Esophagus squamous epithelium (tissue), 5 donors: ENCODE results near the gene HDAC3. TPM values are rescaled to one million over a fixed set of nuclear protein-coding genes. Genes with fewer than 3 reads are reported as not detected.

Experiments used
- DNase-seq: peaks from one replicate; lab custom pipeline; 2025; lab: John Stamatoyannopoulos, UW
- H3K27ac ChIP-seq, 4 donors: fragments of 200-600 bp; sonication (generic); one replicate each; pipeline ENCODE4 v1.5.1; 2016 to 2019; ENCODE audit warnings: mild to moderate bottlenecking in 1 of 4
- H3K27me3 ChIP-seq, 4 donors: fragments of 200-600 bp; sonication (generic); 1 replicate in 3 of 4; 2 replicates in 1 of 4; pipeline versions ENCODE4 v1.5.1 to v1.6.0; 2017 to 2021; ENCODE audit warnings: antibody characterized with exemption in 1 of 4
- H3K36me3 ChIP-seq, 3 donors: fragments of 200-600 bp; sonication (generic); one replicate each; pipeline ENCODE4 v1.5.1; 2016 to 2019
- H3K4me1 ChIP-seq, 3 donors: fragments of 200-600 bp; sonication (generic); one replicate each; pipeline ENCODE4 v1.5.1; 2017 to 2019
- H3K4me3 ChIP-seq, 4 donors: fragments of 200-600 bp; sonication (generic); 1 replicate in 3 of 4; 2 replicates in 1 of 4; pipeline ENCODE4 v1.5.1; 2016 to 2019; ENCODE audit warnings: mild to moderate bottlenecking in 2 of 4, moderate library complexity in 1 of 4
- H3K9me3 ChIP-seq, 3 donors: fragments of 200-600 bp; sonication (generic); one replicate each; pipeline ENCODE4 v1.5.1; 2016 to 2019
- CTCF ChIP-seq, 6 experiments: fragments of 450-650 bp in 4 of 6; fragments of 200-600 bp in 2 of 6; sonication (generic) in 2 of 6; IDR thresholded peaks; one replicate each; pipeline ENCODE4 v1.5.1; 2016 to 2019; ENCODE audit warnings: antibody characterized with exemption in 6 of 6, mild to moderate bottlenecking in 4 of 6, moderate library complexity in 4 of 6
- POLR2A ChIP-seq, 4 donors: fragments of 450-650 bp; IDR thresholded peaks; one replicate each; pipeline ENCODE4 v1.6.1; 2017; ENCODE audit warnings: antibody characterized with exemption in 4 of 4, mild to moderate bottlenecking in 4 of 4, moderate library complexity in 3 of 4
- WGBS, 2 donors: methylation state at CpG; one replicate each; pipeline ENCODE4 v1.1.5; 2018; 5-methylcytosine and 5-hydroxymethylcytosine counted together
- intact Hi-C: fragments of 100-400 bp; cut with DNase I; formaldehyde crosslinking; loops from one replicate; pipeline ENCODE4 v1.15.0; 2022
- small RNA-seq, 4 donors: library from RNA; depleted of rRNA; stranded (forward); fragments of <200 nt; gene quantifications; one replicate each; pipeline ENCODE3, GENCODE V24; 2016
- total RNA-seq, 4 donors: library from RNA; depleted of rRNA; stranded (reverse); fragments of >200 nt; gene quantifications; one replicate each; pipeline ENCODE4 v1.1.0, GENCODE V29; 2016
- donor health status: DM: yes; HTN: yes; CAD: no.

The HDAC3 gene
- total RNA-seq, 4 donors from 2014 or later: 33.0 to 60.8 (median 40.4) TPM

GRCh38 chr5:141586246-141586645, 50.4 kb downstream of the HDAC3 start:
- no peaks in the 10 kb centered on the region for H3K27me3 ChIP-seq
- no peak for DNase-seq
- TF ChIP-seq CTCF (IDR thresholded peaks at IDR 0.05) (no peak), POLR2A (IDR thresholded peaks at IDR 0.05) (no peak)
- H3K27ac ChIP-seq: no peak overlapping the region
- intact Hi-C loops: no loop called here
- 90 to 95% methylated on average over 1 of the region's 1 CpG for WGBS, 2 donors
- H3K36me3 ChIP-seq: peaks cover 12 to 70% (median 22%) of the 10 kb centered on the region in 3 donors
- no peaks in the 10 kb centered on the region for H3K9me3 ChIP-seq
- H3K4me1 ChIP-seq: no peaks in the 10 kb centered on the region
- H3K4me3 ChIP-seq: no peak overlapping the region

- TF ChIP-seq CTCF (IDR thresholded peaks at IDR 0.05) (no peak), POLR2A (IDR thresholded peaks at IDR 0.05) (no peak)
- intact Hi-C loops: no loop called here
- no peak for DNase-seq
- Histone ChIP-seq H3K27ac (no peak overlapping the region), H3K4me3 (no peak overlapping the region), H3K36me3 (peaks cover 19 to 77% (median 25%) of the 10 kb centered on the region in 3 donors), H3K27me3 (no peaks in the 10 kb centered on the region), H3K4me1 (no peaks in the 10 kb centered on the region), H3K9me3 (no peaks in the 10 kb centered on the region)
- WGBS, 2 donors: 82 to 84% methylated on average over 6 of the region's 6 CpGs
Observed at GRCh38 chr5:141585594-141585993, 51.1 kb downstream of the HDAC3 start.

GRCh38 chr5:141574122-141574510, 62.5 kb downstream of the HDAC3 start:
- intact Hi-C loops: no loop called here
- DNase-seq: no peak
- no peaks in the 10 kb centered on the region for H3K4me1 ChIP-seq
- TF ChIP-seq CTCF (IDR thresholded peaks at IDR 0.05) (no peak), POLR2A (IDR thresholded peaks at IDR 0.05) (no peak)
- peaks cover 16 to 100% (median 43%) of the 10 kb centered on the region in 3 donors for H3K36me3 ChIP-seq
- H3K4me3 ChIP-seq: no peak overlapping the region
- 55 to 96% methylated on average over 2 of the region's 2 CpGs for WGBS, 2 donors
- H3K27me3 ChIP-seq: no peaks in the 10 kb centered on the region
- no peaks in the 10 kb centered on the region for H3K9me3 ChIP-seq
- no peak overlapping the region for H3K27ac ChIP-seq

- H3K27ac ChIP-seq: no peak overlapping the region
- peaks cover 16 to 100% (median 42%) of the 10 kb centered on the region in 3 donors for H3K36me3 ChIP-seq
- DNase-seq: no peak
- H3K4me1 ChIP-seq: no peaks in the 10 kb centered on the region
- no peaks in the 10 kb centered on the region for H3K9me3 ChIP-seq
- intact Hi-C loops: no loop called here
- no peaks in the 10 kb centered on the region for H3K27me3 ChIP-seq
- TF ChIP-seq POLR2A (IDR thresholded peaks at IDR 0.05): no peak
- TF ChIP-seq CTCF (IDR thresholded peaks at IDR 0.05): no peak
- 72 to 74% methylated on average over 4 of the region's 4 CpGs for WGBS, 2 donors
- no peak overlapping the region for H3K4me3 ChIP-seq
Observed at GRCh38 chr5:141573489-141574121, 63.0 kb downstream of the HDAC3 start.

Small RNA genes lying within 50 kb of the gene (small RNA-seq; reads per million reads assigned to genes)
- gene RPS27AP10: 0 reads per million in 4 donors

Other genes starting within 250 kb of the HDAC3 start
- 1 to 10 TPM; 1.2 to 3.8 (median 2.8) TPM for gene PCDHGB4, start 249.2 kb downstream of the HDAC3 start, total RNA-seq
- 1 to 10 TPM in 3 of 4 donors, under 1 TPM in 1; 0.41 to 1.7 (median 1.4) TPM for gene PCDHGA8, start 244.2 kb downstream of the HDAC3 start, total RNA-seq
- gene PCDHGB5, start 238.9 kb downstream of the HDAC3 start, total RNA-seq: 1 to 10 TPM; 5.5 to 7.5 (median 6.7) TPM
- gene PCDHGA9, start 234.1 kb downstream of the HDAC3 start, total RNA-seq: 1 to 10 TPM; 3.8 to 5.5 (median 5.1) TPM
- gene PCDHGB6, start 228.8 kb downstream of the HDAC3 start, total RNA-seq: 1 to 10 TPM; 1.4 to 5.7 (median 4.2) TPM
- 1 to 10 TPM; 4.1 to 8.0 (median 7.3) TPM for gene PCDHGA10, start 223.9 kb downstream of the HDAC3 start, total RNA-seq
- gene PCDHGB7, start 219.2 kb downstream of the HDAC3 start, total RNA-seq: 10 to 100 TPM in 1 of 4 donors, 1 to 10 TPM in 3; 4.1 to 10.9 (median 5.8) TPM
- 1 to 10 TPM; 1.1 to 4.2 (median 3.5) TPM for gene PCDHGA11, start 215.8 kb downstream of the HDAC3 start, total RNA-seq
- gene PCDHGA12, start 206.3 kb downstream of the HDAC3 start, total RNA-seq: 1 to 10 TPM; 2.0 to 8.0 (median 2.5) TPM
- 10 to 100 TPM; 36.6 to 52.5 (median 38.6) TPM for gene PCDHGC3, start 160.9 kb downstream of the HDAC3 start, total RNA-seq
- 1 to 10 TPM in 3 of 4 donors, under 1 TPM in 1; 0.21 to 3.3 (median 2.1) TPM for gene PCDHGC4, start 151.8 kb downstream of the HDAC3 start, total RNA-seq
- 1 to 10 TPM in 3 of 4 donors, under 1 TPM in 1; 0.26 to 1.7 (median 1.5) TPM for gene PCDHGC5, start 147.8 kb downstream of the HDAC3 start, total RNA-seq
- 100 to 1,000 TPM in 3 of 4 donors, 10 to 100 TPM in 1; 63.0 to 157 (median 124) TPM for gene DIAPH1, start 17.8 kb downstream of the HDAC3 start, total RNA-seq
- 10 to 100 TPM in 1 of 4 donors, 1 to 10 TPM in 3; 4.3 to 10.4 (median 6.4) TPM for gene RELL2, start 148 bp upstream of the HDAC3 start, total RNA-seq
- 10 to 100 TPM in 2 of 4 donors, 1 to 10 TPM in 2; 6.0 to 27.7 (median 10.4) TPM for gene FCHSD1, start 14.6 kb upstream of the HDAC3 start, total RNA-seq
- gene ARAP3, start 45.4 kb upstream of the HDAC3 start, total RNA-seq: 1 to 10 TPM; 1.1 to 5.9 (median 2.4) TPM
- gene PCDH1, start 241.6 kb upstream of the HDAC3 start, total RNA-seq: 100 to 1,000 TPM in 1 of 4 donors, 10 to 100 TPM in 3; 51.3 to 131 (median 67.9) TPM